Ovary (tissue), 3 donors: ENCODE data around the gene DOCK2.

Experiments
- EP300 ChIP-seq: sonication (generic); formaldehyde crosslinking; IDR thresholded peaks from one replicate; pipeline ENCODE4 v1.6.1; 2017; ENCODE audit warnings: antibody characterized with exemption
- POLR2A ChIP-seq: fragments of 450-650 bp; IDR thresholded peaks from one replicate; pipeline ENCODE4 v1.6.1; 2017; ENCODE audit warnings: antibody characterized with exemption, mild to moderate bottlenecking, moderate library complexity
- TF ChIP-seq, protein P1 (sequence below), 3 donors: fragments of 450-650 bp in 2 of 3; fragments of 200-600 bp in 1 of 3; IDR thresholded peaks; one replicate each; pipeline versions ENCODE4 v1.5.1 to v1.8.0; 2016 to 2022; ENCODE audit warnings: antibody characterized with exemption in 3 of 3, mild to moderate bottlenecking in 1 of 3
- donor health status: DM: no; HTN: no; CAD: no.

DNA sequence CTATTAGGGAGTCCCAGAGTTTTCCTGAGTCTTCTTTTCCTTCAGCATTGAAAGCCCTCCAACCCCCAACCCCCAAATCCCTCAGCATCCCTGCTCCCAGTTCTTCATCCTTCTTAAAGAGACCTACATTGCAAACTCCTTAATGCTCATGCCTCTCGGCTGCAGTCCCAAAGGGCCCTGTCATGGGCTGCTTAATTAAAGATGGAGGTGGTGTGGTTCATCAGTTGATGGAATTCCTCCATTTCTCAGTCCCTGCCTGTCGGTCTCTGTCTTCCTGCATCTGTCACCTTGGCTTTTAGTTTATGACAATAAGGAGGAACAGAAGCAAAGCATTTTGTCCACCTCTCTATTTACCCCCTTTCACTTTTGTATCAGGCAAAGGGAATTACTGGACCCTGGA, 470.6 kb downstream of the DOCK2 start:
- TF ChIP-seq EP300 (no peak), POLR2A (no peak)
- TF ChIP-seq, protein P1, sequence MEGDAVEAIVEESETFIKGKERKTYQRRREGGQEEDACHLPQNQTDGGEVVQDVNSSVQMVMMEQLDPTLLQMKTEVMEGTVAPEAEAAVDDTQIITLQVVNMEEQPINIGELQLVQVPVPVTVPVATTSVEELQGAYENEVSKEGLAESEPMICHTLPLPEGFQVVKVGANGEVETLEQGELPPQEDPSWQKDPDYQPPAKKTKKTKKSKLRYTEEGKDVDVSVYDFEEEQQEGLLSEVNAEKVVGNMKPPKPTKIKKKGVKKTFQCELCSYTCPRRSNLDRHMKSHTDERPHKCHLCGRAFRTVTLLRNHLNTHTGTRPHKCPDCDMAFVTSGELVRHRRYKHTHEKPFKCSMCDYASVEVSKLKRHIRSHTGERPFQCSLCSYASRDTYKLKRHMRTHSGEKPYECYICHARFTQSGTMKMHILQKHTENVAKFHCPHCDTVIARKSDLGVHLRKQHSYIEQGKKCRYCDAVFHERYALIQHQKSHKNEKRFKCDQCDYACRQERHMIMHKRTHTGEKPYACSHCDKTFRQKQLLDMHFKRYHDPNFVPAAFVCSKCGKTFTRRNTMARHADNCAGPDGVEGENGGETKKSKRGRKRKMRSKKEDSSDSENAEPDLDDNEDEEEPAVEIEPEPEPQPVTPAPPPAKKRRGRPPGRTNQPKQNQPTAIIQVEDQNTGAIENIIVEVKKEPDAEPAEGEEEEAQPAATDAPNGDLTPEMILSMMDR (IDR thresholded peaks at IDR 0.05) = no peak
